ENCODE measurements around the gene SORBS1. TPM values are rescaled to one million over a fixed set of nuclear protein-coding genes. Genes with fewer than 3 reads are reported as not detected.
A peak's percentile ranks its signal among the peaks of the same experiment; 100 is the strongest.

SORBS1 gene
- total and polyA plus RNA-seq, 2 experiments from 2014 or later = 0.65 to 1.2 TPM

DNA sequence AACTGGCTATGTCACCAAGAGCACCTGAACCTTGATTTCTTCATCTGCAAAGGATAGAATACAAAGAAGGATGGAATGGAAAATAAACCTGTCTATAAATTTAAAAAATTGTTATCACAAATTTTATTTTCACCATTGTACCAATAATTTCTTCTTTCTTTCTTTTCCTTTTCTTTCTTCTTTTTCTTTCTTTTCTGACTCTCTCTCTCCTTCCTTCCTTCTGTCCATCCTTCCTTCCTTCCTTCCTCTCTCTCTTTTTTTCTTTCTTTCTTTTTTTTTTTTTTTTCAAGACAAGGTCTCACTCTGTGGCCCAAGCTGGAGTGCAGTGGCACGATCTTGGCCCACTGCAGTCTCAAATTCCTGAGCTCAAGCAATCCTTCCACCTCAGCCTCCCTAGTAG, 36.6 kb upstream of the SORBS1 start:
- H3K9me3 ChIP-seq (ENCODE audit: low read depth) = no peaks in the 10 kb centered on the region
- H3K36me3 ChIP-seq (ENCODE audit: low read depth) = no peaks in the 10 kb centered on the region
- no peak for DNase-seq
- no peak overlapping the region for H3K4me2 ChIP-seq (ENCODE audit: unreplicated experiment)
- H3K27me3 ChIP-seq (replicated peaks; ENCODE audit: insufficient read depth) = peaks cover 19% of the 10 kb centered on the region; the same call in 1 of the 2 replicates
- H2AFZ ChIP-seq = no peak overlapping the region
- no peaks in the 10 kb centered on the region for H3K4me1 ChIP-seq (ENCODE audit: insufficient read depth)
- no peak overlapping the region for H3K9ac ChIP-seq
- no peaks in the 10 kb centered on the region for H3K9me2 ChIP-seq (ENCODE audit: insufficient read depth)
- no peaks in the 10 kb centered on the region for H3K79me2 ChIP-seq (ENCODE audit: insufficient read depth)
- no peak overlapping the region for H3K27ac ChIP-seq
- no peaks in the 10 kb centered on the region for H3F3A ChIP-seq (ENCODE audit: insufficient read depth)
- TF ChIP-seq EZH2phosphoT487 (IDR thresholded peaks at IDR 0.05; ENCODE audit: insufficient read depth, low read depth) (no peak), EZH2 (IDR thresholded peaks at IDR 0.05; ENCODE audit: insufficient read depth, poor library complexity, severe bottlenecking) (no peak)
- 41 to 58% methylated on average over 1 of the region's 1 CpG for WGBS, 2 experiments (ENCODE audit: low coverage in 1 of 2, low lambda C conversion rate in 2 of 2, missing lambda C conversion rate in 2 of 2)
- in situ Hi-C loops (cut with MboI) = loop anchor here (5.0 kb wide), 1 partner anchor 165 kb away; no protein-coding TSS in a partner anchor
- no peak overlapping the region for H3K4me3 ChIP-seq
- no peaks in the 10 kb centered on the region for H4K20me1 ChIP-seq (ENCODE audit: insufficient read depth)

DNA sequence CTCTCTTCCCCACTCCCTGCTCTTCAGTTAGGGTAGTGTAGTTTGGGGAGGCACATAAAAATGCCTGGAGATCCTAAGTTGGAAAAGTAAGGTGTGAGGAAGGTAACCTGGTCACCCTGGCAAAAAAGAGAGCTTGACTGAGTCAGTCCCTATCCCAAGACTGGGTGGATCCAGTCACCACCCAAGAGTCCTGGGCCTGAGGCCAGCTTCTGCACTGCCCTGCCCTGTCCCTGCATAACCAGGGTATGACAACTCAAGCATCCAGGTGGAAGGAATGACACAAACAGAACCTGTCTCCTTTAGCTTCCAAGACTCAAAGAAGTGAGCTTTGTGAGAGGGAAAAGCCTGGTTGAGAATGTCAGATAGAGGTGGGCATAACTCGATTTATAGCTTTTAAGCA, 26.9 kb upstream of the SORBS1 start:
- no peaks in the 10 kb centered on the region for H3K4me1 ChIP-seq (ENCODE audit: insufficient read depth)
- no peak overlapping the region for H3K4me3 ChIP-seq
- no peak overlapping the region for H2AFZ ChIP-seq
- no peaks in the 10 kb centered on the region for H3K9me3 ChIP-seq (ENCODE audit: low read depth)
- no peak overlapping the region for H3K9ac ChIP-seq
- DNase-seq = no peak
- H3K9me2 ChIP-seq (ENCODE audit: insufficient read depth) = no peaks in the 10 kb centered on the region
- no peaks in the 10 kb centered on the region for H3K36me3 ChIP-seq (ENCODE audit: low read depth)
- no peaks in the 10 kb centered on the region for H4K20me1 ChIP-seq (ENCODE audit: insufficient read depth)
- H3K4me2 ChIP-seq (ENCODE audit: unreplicated experiment) = no peak overlapping the region
- peaks cover 2% of the 10 kb centered on the region; the same call in 1 of the 2 replicates for H3K27me3 ChIP-seq (replicated peaks; ENCODE audit: insufficient read depth)
- TF ChIP-seq EZH2 (IDR thresholded peaks at IDR 0.05; ENCODE audit: insufficient read depth, poor library complexity, severe bottlenecking) (no peak), EZH2phosphoT487 (IDR thresholded peaks at IDR 0.05; ENCODE audit: insufficient read depth, low read depth) (no peak)
- in situ Hi-C loops (cut with MboI) = no loop called here
- no peaks in the 10 kb centered on the region for H3F3A ChIP-seq (ENCODE audit: insufficient read depth)
- no peaks in the 10 kb centered on the region for H3K79me2 ChIP-seq (ENCODE audit: insufficient read depth)
- no peak overlapping the region for H3K27ac ChIP-seq
- 29 to 42% methylated on average over 1 of the region's 1 CpG for WGBS, 2 experiments (ENCODE audit: low coverage in 1 of 2, low lambda C conversion rate in 2 of 2, missing lambda C conversion rate in 2 of 2)

DNA sequence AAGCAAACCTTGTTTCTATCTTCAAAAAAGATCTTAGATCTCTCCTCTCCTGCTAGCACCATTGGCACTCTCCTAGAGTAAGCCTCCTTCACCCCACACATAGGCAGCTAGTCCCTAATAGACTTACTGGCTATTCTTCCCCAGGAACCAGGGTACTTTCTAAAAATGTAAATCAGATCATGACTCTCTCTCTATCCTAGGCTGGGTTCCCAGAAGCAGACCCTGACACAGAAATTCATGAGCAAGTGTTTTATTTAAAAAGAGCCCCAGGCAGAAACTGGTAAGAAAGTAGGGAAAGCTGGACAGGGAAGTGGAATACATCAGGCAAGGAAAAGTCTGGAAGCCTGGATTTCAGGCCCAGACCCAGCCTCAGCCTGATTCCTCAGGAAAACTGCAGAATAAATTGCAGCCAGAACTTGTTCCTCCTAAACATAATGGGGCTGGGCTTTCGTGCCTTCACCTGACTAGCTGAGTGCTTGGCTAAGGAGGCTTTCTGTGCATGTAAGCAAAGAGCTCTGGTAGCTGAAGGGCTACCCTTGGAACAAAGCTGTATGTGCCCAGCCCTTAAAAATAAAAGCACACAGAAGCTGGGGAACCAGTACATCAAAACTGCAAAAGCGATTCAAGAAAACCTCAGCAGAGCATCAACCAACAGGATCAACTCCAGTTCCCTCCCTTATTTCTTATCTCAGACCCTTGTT, 18.8 kb upstream of the SORBS1 start:
- WGBS, 2 experiments (ENCODE audit: low coverage in 1 of 2, low lambda C conversion rate in 2 of 2, missing lambda C conversion rate in 2 of 2) = 31 to 40% methylated on average over 2 of the region's 2 CpGs
- in situ Hi-C loops (cut with MboI) = no loop called here
- H3K4me3 ChIP-seq = no peak overlapping the region
- H3K9me2 ChIP-seq (ENCODE audit: insufficient read depth) = no peaks in the 10 kb centered on the region
- H3K9me3 ChIP-seq (ENCODE audit: low read depth) = no peaks in the 10 kb centered on the region
- no peak for DNase-seq
- H2AFZ ChIP-seq = no peak overlapping the region
- no peaks in the 10 kb centered on the region for H3K36me3 ChIP-seq (ENCODE audit: low read depth)
- H3K4me2 ChIP-seq (ENCODE audit: unreplicated experiment) = no peak overlapping the region
- no peaks in the 10 kb centered on the region for H3K79me2 ChIP-seq (ENCODE audit: insufficient read depth)
- no peaks in the 10 kb centered on the region for H4K20me1 ChIP-seq (ENCODE audit: insufficient read depth)
- H3K4me1 ChIP-seq (ENCODE audit: insufficient read depth) = no peaks in the 10 kb centered on the region
- H3K27ac ChIP-seq = no peak overlapping the region
- H3K27me3 ChIP-seq (replicated peaks; ENCODE audit: insufficient read depth) = peaks cover 16% of the 10 kb centered on the region
- no peak for TF ChIP-seq EZH2 (IDR thresholded peaks at IDR 0.05; ENCODE audit: insufficient read depth, poor library complexity, severe bottlenecking)
- TF ChIP-seq EZH2phosphoT487 (IDR thresholded peaks at IDR 0.05; ENCODE audit: insufficient read depth, low read depth) = no peak
- H3F3A ChIP-seq (ENCODE audit: insufficient read depth) = no peaks in the 10 kb centered on the region
- no peak overlapping the region for H3K9ac ChIP-seq

DNA sequence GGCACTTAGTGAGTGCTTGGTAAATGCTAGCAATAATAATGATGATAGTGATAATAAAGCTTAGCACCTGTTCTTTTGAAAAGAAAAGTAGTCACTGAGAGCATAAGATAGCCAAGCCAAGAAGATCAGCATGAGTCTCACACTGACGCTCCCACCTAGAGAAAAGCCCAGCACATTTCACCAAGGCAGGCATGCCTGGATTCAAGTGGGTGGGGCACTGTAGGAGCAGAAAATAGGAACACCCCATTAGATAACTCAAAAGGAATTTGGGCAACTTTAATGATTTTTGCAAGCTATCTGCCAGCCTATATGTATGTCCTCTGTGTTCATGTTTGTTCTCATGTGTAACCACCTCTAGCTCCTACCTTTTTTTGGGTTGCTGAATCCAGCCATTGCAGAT, 18.1 kb upstream of the SORBS1 start:
- H3F3A ChIP-seq (ENCODE audit: insufficient read depth) = no peaks in the 10 kb centered on the region
- H3K4me2 ChIP-seq (ENCODE audit: unreplicated experiment) = no peak overlapping the region

More for the DNA sequence above, 18.1 kb upstream of the SORBS1 start:
- in situ Hi-C loops (cut with MboI) = no loop called here
- DNase-seq = peak; percentile 14
- Histone ChIP-seq H3K9ac (no peak overlapping the region), H3K9me3 (ENCODE audit: low read depth) (no peaks in the 10 kb centered on the region), H3K9me2 (ENCODE audit: insufficient read depth) (no peaks in the 10 kb centered on the region), H3K4me3 (no peak overlapping the region), H3K27ac (no peak overlapping the region), H2AFZ (no peak overlapping the region), H3K36me3 (ENCODE audit: low read depth) (no peaks in the 10 kb centered on the region), H4K20me1 (ENCODE audit: insufficient read depth) (no peaks in the 10 kb centered on the region), H3K79me2 (ENCODE audit: insufficient read depth) (no peaks in the 10 kb centered on the region), H3K4me1 (ENCODE audit: insufficient read depth) (no peaks in the 10 kb centered on the region), H3K27me3 (replicated peaks; ENCODE audit: insufficient read depth) (peaks cover 16% of the 10 kb centered on the region)
- 70 to 71% methylated on average over 1 of the region's 1 CpG for WGBS, 2 experiments (ENCODE audit: low coverage in 1 of 2, low lambda C conversion rate in 2 of 2, missing lambda C conversion rate in 2 of 2)
- TF ChIP-seq EZH2phosphoT487 (IDR thresholded peaks at IDR 0.05; ENCODE audit: insufficient read depth, low read depth) = no peak
- TF ChIP-seq EZH2 (IDR thresholded peaks at IDR 0.05; ENCODE audit: insufficient read depth, poor library complexity, severe bottlenecking) = no peak

Data from GM23248 (cell line).